Pancreas (tissue), 10 donors: ENCODE results near the gene DGLUCY. TPM values are rescaled to one million over a fixed set of nuclear protein-coding genes. Genes with fewer than 3 reads are reported as not detected.
"Not testable (repeated sequence)": the region's sequence is repeated elsewhere in the genome, so short reads cannot be mapped to it uniquely, and the experiment has no call there.

ENCODE experiments used
- ATAC-seq, 4 donors: fragments of 200-7000 bp; cut with Tn5 transposase; one replicate each; pipeline versions ENCODE4 v1.8.0 to v1.9.1; 2020; ENCODE audit warnings: mild to moderate bottlenecking in 4 of 4, moderate library complexity in 4 of 4
- DNase-seq, 6 donors: peaks; one replicate each; pipeline ENCODE4 v3.0.0-alpha.2; 2020
- FAIRE-seq: peaks from 2 replicates; lab custom pipeline; 2012; peaks lifted over from hg19 to GRCh38; lab: Jason Lieb, UNC
- H3K27ac ChIP-seq, 4 donors: fragments of 200-600 bp; sonication (generic); 1 replicate in 3 of 4; 2 replicates in 1 of 4; pipeline versions ENCODE4 v1.5.0 to v1.8.0; 2020
- H3K27me3 ChIP-seq, 4 donors: fragments of 200-600 bp; one replicate each; pipeline ENCODE4 v1.8.0; 2021
- H3K36me3 ChIP-seq, 3 donors: fragments of 200-600 bp; sonication (generic) in 1 of 3; one replicate each; pipeline versions ENCODE4 v1.5.0 to v1.8.0; 2020 to 2021
- H3K4me1 ChIP-seq, 3 donors: fragments of 200-600 bp; one replicate each; pipeline ENCODE4 v1.8.0; 2021
- H3K4me3 ChIP-seq, 4 donors: fragments of 200-600 bp; sonication (generic) in 2 of 4; one replicate each; pipeline versions ENCODE4 v1.5.0 to v1.8.0; 2020 to 2021
- H3K9me3 ChIP-seq, 4 donors: fragments of 200-600 bp; one replicate each; pipeline ENCODE4 v1.8.0; 2021
- CTCF ChIP-seq, 4 donors: fragments of 200-600 bp; sonication (generic) in 3 of 4; IDR thresholded peaks; one replicate each; pipeline versions ENCODE4 v1.5.0 to v1.8.0; 2021; ENCODE audit warnings: antibody characterized with exemption in 4 of 4
- WGBS, 2 donors: extraction: QIAGEN DNeasy Blood & Tissue Kit; methylation state at CpG; one replicate each; pipeline ENCODE4 v1.1.7; 2013; 5-methylcytosine and 5-hydroxymethylcytosine counted together
- intact Hi-C, 3 donors: fragments of 100-400 bp; cut with DNase I; formaldehyde crosslinking; loops; one replicate each; pipeline versions ENCODE4 v1.11.1 to v1.14.2; 2022
- polyA plus RNA-seq, 2 donors: library from polyadenylated mRNA; stranded (reverse); fragments of 200-250 nt; gene quantifications; one replicate each; pipeline ENCODE4 v1.2.3, GENCODE V29; 2013
- total RNA-seq, 6 donors: library from RNA; stranded (reverse); fragmentation: NEBNext Ultra II Directional in 4 of 6; extraction: Animal tissue kit (Norgen Biotek cat#: 25700) in 4 of 6; gene quantifications; one replicate each; pipeline versions ENCODE4 v1.2.1 to v1.2.4, GENCODE V29; 2021 to 2023
- donor health status: healthy with polysubstance abuse.
- donor health status: DM: no; HTN: no; CAD: no; lungs with moderate emphysema.
- donor health status: DM: no; HTN: no; CAD: no.
- donor health status: control.
- donor health status: control.
- donor health status: Bipolar disorder and iron deficiency.
- donor health status: DM: yes; HTN: yes; CAD: no.
- donor health status: DM: no; HTN: no; CAD: no.
- donor health status: DM: no; HTN: no; CAD: no.
- donor health status: DM: yes; HTN: yes; CAD: no.

DGLUCY gene
- total and polyA plus RNA-seq, 8 donors: 11.9 to 43.4 (median 23.1) TPM

GRCh38 chr14:91088585-91089235, 25.2 kb upstream of the DGLUCY start:
- Histone ChIP-seq H3K27me3 (no peaks in the 10 kb centered on the region), H3K4me1 (no peaks in the 10 kb centered on the region), H3K9me3 (no peaks in the 10 kb centered on the region), H3K4me3 (no peak overlapping the region), H3K36me3 (no peaks in the 10 kb centered on the region), H3K27ac (peak overlapping the region in 1 of 4 donors; percentile 51)
- 70 to 73% methylated on average over 5 of the region's 5 CpGs for WGBS, 2 donors
- FAIRE-seq: no peak
- no peak for TF ChIP-seq CTCF (IDR thresholded peaks at IDR 0.05)
- intact Hi-C loops: no loop called here
- peak in 3 of 4 donors; percentile 45 to 60 (median 59) for ATAC-seq
- peak in 4 of 6 donors; percentile 9 to 55 (median 16) for DNase-seq

DNA sequence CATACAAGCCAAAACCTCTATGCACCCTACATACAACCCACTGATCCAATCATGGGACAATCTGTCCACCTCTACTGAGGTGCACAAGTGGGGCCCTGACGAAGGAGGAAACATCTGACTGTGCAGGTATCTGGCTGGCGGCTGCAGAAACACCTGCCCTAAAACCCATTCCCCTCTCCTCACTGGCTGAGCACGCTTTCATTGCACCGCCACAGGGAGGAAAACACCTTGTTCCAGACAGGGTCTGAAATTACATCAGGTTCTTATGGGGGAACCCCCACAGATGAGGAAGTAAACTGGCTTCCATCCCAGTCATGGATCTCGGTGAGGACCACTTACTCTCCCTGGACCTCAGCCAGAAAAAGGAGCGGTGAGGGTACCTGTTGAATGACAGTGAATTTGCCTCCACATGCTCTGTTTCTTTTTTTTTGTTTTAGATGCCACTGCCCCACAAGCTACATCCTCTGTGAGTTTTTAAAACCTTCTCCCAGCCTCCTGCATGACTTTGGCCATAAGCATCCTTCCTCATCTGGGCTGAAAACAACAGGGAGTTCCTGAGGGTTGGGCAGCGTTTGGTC, 23.8 kb upstream of the DGLUCY start:
- Histone ChIP-seq H3K4me1 (no peaks in the 10 kb centered on the region), H3K9me3 (no peaks in the 10 kb centered on the region), H3K36me3 (no peaks in the 10 kb centered on the region), H3K4me3 (no peak overlapping the region), H3K27ac (no peak overlapping the region), H3K27me3 (no peaks in the 10 kb centered on the region)
- no peak for TF ChIP-seq CTCF (IDR thresholded peaks at IDR 0.05)
- WGBS, 2 donors: 83 to 87% methylated on average over 7 of the region's 7 CpGs
- DNase-seq (no peak), FAIRE-seq (no peak), ATAC-seq (no peak)
- intact Hi-C loops: no loop called here

DNA sequence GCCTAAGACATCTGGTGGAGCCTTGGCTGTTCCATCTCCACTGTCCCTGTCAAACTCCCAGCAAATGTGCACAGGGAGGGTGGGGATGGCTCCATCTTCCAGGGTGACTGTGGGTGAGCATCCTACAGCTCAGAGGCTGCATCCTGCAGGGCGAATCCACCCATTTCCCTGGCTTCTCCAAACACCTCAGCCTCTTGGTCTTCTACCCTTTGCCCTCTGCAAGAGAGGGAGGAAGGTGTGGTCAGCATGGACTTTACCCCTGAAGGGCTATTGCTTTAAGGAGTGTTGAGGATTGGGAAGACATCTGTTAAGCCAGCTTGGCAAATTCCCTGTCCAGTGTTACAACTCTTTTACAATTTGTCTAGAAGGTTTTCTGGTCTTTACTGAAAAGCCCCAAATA, 23.1 kb upstream of the DGLUCY start:
- H3K4me1 ChIP-seq: no peaks in the 10 kb centered on the region
- no peaks in the 10 kb centered on the region for H3K27me3 ChIP-seq
- WGBS, 2 donors: 76 to 88% methylated on average over 1 of the region's 1 CpG
- ATAC-seq (peak in 1 of 4 donors; percentile 15), FAIRE-seq (no peak), DNase-seq (no peak)
- H3K36me3 ChIP-seq: no peaks in the 10 kb centered on the region
- no peaks in the 10 kb centered on the region for H3K9me3 ChIP-seq
- no peak overlapping the region for H3K4me3 ChIP-seq
- H3K27ac ChIP-seq: no peak overlapping the region
- intact Hi-C loops: no loop called here
- no peak for TF ChIP-seq CTCF (IDR thresholded peaks at IDR 0.05)

DNA sequence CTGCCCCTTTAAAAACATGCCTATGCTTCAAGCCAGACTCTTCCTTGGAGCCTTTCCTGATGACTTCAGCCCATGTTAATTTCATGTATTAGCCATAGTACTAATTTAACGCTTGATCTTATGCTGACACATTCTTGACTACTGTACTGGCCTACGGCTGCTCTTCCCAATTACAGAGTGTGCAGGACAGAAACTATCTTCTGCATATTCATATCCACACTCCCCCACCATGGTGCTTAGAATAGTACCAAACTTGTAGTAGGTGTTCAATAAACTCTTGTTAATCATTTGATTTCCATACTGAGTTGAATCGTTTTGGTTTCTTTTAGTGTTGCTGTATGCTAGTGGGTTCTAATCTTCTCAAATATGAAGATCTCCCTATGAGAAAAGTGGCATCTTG, 21.8 kb upstream of the DGLUCY start:
- WGBS, 2 donors: 85 to 87% methylated on average over 3 of the region's 3 CpGs
- intact Hi-C loops: no loop called here
- TF ChIP-seq CTCF (IDR thresholded peaks at IDR 0.05): no peak

DNA sequence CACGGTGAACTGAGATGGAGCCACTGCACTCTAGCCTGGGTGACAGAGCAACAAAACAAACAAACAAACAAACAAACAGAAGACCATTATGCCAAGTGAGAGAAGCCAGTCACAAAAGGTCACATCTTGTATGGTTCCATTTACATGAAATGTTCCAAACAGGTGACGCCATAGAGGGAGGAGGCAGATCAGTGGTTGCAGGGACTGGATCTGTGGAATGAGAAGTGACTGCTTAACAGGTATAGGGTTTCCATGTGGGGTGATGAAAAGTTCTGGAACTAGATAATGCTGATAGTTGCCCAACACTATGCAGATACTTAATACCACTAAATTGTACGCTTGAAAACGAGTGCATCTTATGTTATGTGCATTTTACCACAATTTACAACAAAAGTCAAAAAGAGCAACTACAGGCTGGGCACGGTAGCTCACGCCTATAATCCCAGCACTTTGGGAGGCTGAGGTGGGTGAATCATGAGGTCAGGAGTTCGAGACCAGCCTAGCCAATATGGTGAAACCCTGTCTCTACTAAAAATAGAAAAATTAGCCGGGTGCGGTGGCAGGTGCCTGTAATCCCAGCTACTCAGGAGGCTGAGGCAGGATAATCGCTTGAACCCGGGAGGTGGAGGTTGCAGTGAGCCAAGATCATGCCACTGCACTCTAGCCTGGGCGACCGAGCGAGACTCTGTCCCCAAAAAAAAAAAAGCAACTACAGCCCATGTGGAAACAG, 20.0 kb upstream of the DGLUCY start:
- H3K27me3 ChIP-seq, DNase-seq, H3K9me3 ChIP-seq, FAIRE-seq, H3K27ac ChIP-seq, H3K36me3 ChIP-seq, ATAC-seq, intact Hi-C loops, H3K4me3 ChIP-seq, H3K4me1 ChIP-seq: not testable (repeated sequence)
- 86 to 92% methylated on average over 14 of the region's 14 CpGs for WGBS, 2 donors

More for the DNA sequence above, 21.8 kb upstream of the DGLUCY start:
- ATAC-seq (no peak), DNase-seq (no peak), FAIRE-seq (no peak)
- Histone ChIP-seq H3K4me3 (no peak overlapping the region), H3K27ac (no peak overlapping the region), H3K27me3 (no peaks in the 10 kb centered on the region), H3K4me1 (no peaks in the 10 kb centered on the region), H3K36me3 (no peaks in the 10 kb centered on the region), H3K9me3 (no peaks in the 10 kb centered on the region)
